ENCODE results near the gene CLEC7A. TPM values are rescaled to one million over a fixed set of nuclear protein-coding genes. Genes with fewer than 3 reads are reported as not detected.

Gene CLEC7A
- total RNA-seq, 1 donor = 0.36 TPM

DNA sequence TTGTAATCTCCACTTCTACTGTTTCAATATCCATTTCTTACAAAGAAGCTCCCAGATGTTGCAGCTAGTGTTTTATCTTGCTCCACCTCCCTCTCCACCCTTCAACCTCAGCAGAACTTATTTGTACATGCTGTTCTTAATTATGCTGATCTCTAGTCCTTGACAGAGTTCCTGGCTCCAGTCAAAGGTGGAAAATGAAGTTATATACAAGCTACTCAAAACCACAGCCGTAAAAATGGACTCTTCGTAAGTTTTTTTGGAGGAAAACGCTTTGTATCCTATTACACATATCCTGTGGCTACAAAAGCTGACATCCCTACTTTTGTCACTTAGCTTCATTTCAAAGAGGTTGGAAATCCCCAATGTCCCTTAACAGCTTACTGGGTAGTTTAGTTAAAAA lies 32.5 kb downstream of the CLEC7A start:
- Histone ChIP-seq H3K4me1 (ENCODE audit: insufficient read depth, low read length) (no peaks in the 10 kb centered on the region), H3K4me2 (ENCODE audit: insufficient read depth, low read length) (no peak overlapping the region), H4K20me1 (ENCODE audit: insufficient read depth, low read length) (no peaks in the 10 kb centered on the region), H3K4me3 (ENCODE audit: insufficient read depth, low read length) (no peak overlapping the region), H2AFZ (ENCODE audit: low read length) (no peak overlapping the region), H3K27me3 (ENCODE audit: insufficient read depth, low read length) (no peaks in the 10 kb centered on the region), H3K9me3 (ENCODE audit: low read depth, low read length) (no peaks in the 10 kb centered on the region), H3K79me2 (ENCODE audit: insufficient read depth, low read length) (no peaks in the 10 kb centered on the region), H3K36me3 (ENCODE audit: insufficient read depth, low read length) (no peaks in the 10 kb centered on the region), H3K27ac (ENCODE audit: low read depth, low read length) (no peak overlapping the region)
- TF ChIP-seq, protein P1, sequence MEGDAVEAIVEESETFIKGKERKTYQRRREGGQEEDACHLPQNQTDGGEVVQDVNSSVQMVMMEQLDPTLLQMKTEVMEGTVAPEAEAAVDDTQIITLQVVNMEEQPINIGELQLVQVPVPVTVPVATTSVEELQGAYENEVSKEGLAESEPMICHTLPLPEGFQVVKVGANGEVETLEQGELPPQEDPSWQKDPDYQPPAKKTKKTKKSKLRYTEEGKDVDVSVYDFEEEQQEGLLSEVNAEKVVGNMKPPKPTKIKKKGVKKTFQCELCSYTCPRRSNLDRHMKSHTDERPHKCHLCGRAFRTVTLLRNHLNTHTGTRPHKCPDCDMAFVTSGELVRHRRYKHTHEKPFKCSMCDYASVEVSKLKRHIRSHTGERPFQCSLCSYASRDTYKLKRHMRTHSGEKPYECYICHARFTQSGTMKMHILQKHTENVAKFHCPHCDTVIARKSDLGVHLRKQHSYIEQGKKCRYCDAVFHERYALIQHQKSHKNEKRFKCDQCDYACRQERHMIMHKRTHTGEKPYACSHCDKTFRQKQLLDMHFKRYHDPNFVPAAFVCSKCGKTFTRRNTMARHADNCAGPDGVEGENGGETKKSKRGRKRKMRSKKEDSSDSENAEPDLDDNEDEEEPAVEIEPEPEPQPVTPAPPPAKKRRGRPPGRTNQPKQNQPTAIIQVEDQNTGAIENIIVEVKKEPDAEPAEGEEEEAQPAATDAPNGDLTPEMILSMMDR (IDR thresholded peaks at IDR 0.05; ENCODE audit: extremely low read depth, low read depth, low read length) = no peak
- no peak for DNase-seq (ENCODE audit: insufficient read length, low spot score, missing footprints)

DNA sequence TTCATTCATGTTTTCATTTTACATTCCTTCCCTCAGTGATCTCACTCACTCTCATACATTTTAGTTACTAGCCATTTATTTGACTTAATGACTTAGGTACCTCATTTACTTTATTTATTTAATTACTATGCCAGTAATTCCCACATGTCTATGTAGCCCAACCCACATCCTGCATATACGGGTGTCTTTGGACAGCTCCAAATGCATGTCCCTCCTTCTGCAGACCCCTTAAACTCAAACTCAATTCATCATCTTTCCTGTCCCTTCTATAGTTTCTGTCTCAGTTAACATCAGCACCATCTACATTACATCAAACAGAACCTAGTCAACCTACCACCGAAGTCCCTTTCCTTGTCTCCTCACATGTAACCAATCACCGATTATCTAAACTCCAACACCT lies 34.0 kb downstream of the CLEC7A start:
- DNase-seq (ENCODE audit: insufficient read length, low spot score, missing footprints) = no peak
- Histone ChIP-seq H3K27me3 (ENCODE audit: insufficient read depth, low read length) (no peaks in the 10 kb centered on the region), H3K79me2 (ENCODE audit: insufficient read depth, low read length) (no peaks in the 10 kb centered on the region), H3K9me3 (ENCODE audit: low read depth, low read length) (no peaks in the 10 kb centered on the region), H3K36me3 (ENCODE audit: insufficient read depth, low read length) (no peaks in the 10 kb centered on the region), H3K4me2 (ENCODE audit: insufficient read depth, low read length) (no peak overlapping the region), H3K4me3 (ENCODE audit: insufficient read depth, low read length) (no peak overlapping the region), H3K27ac (ENCODE audit: low read depth, low read length) (no peak overlapping the region), H4K20me1 (ENCODE audit: insufficient read depth, low read length) (no peaks in the 10 kb centered on the region), H3K4me1 (ENCODE audit: insufficient read depth, low read length) (no peaks in the 10 kb centered on the region), H2AFZ (ENCODE audit: low read length) (no peak overlapping the region)
- TF ChIP-seq, protein P1 (IDR thresholded peaks at IDR 0.05; ENCODE audit: extremely low read depth, low read depth, low read length) = no peak

DNA sequence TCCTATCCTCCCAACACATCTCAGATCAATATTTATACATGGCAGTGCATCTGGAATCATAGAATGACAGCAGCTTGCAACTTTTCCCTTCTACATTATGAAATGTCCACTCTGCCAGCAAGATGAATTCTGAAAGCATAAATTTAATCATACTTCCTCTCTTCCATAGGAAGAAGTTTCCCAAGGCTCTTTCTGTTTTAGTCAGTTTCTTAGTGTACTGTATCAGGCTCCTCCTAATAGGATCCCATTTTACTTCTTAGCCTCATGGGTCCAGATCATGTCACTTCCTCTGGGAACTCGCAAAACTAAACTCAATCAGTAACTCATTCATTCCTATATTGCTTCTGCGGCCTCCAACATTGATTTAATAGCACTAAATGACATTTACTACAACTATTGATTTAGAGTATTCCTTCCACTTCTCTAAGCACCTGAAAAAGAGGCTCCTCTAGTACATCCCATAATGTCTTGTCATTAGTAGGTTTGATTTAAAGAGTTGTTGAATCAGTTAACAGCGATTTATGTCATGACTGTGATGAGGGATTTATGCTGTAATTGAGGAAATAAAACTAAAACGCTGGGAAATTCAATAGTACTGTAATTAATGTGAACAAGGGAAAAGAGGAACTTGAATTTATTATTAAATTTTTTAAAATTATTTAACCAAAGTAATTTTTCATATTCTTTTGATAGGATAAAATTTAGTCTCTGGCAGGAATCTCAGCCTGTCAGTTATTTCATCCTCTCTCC lies 35.2 kb downstream of the CLEC7A start:
- no peaks in the 10 kb centered on the region for H3K4me1 ChIP-seq (ENCODE audit: insufficient read depth, low read length)

More for the DNA sequence above, 35.2 kb downstream of the CLEC7A start:
- Histone ChIP-seq H3K27me3 (ENCODE audit: insufficient read depth, low read length) (no peaks in the 10 kb centered on the region), H2AFZ (ENCODE audit: low read length) (no peak overlapping the region), H4K20me1 (ENCODE audit: insufficient read depth, low read length) (no peaks in the 10 kb centered on the region), H3K4me3 (ENCODE audit: insufficient read depth, low read length) (no peak overlapping the region), H3K4me2 (ENCODE audit: insufficient read depth, low read length) (no peak overlapping the region), H3K79me2 (ENCODE audit: insufficient read depth, low read length) (no peaks in the 10 kb centered on the region), H3K27ac (ENCODE audit: low read depth, low read length) (no peak overlapping the region), H3K9me3 (ENCODE audit: low read depth, low read length) (no peaks in the 10 kb centered on the region), H3K36me3 (ENCODE audit: insufficient read depth, low read length) (no peaks in the 10 kb centered on the region)
- TF ChIP-seq, protein P1 (IDR thresholded peaks at IDR 0.05; ENCODE audit: extremely low read depth, low read depth, low read length) = no peak
- DNase-seq (ENCODE audit: insufficient read length, low spot score, missing footprints) = no peak
